ENCODE data around the gene EPHA4.

Gene EPHA4

DNA sequence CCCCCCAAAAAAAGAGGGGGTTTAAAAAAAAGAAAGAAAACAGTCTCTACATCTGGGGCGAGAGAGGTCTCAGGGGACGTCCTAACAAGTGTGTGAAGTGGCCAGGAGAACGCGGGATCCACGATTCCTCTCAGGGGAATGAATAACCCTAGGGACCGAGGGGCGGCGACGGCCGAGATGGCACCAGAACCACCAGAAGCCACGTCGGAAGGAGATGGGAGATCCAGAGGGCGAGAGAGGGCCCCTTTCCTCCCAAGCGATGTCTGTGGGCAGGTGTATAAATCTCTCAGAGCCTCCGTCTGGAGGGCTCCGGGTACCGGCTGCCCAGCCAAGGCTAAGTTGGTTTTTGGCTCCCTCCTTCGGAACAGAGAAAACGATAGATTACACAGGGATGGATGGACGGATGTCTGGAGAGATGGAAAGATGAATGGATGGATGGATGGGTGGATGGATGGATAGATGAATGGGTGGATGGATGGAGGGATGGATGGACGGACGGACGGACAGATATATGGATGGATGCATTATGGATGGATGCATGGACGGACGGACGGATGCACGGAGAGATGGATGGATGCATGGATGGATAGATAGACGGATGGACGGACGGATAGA lies 1.7 kb downstream of the EPHA4 start:
- DNase-seq (no peak), ATAC-seq (ENCODE audit: insufficient read depth, low read depth) (no peak)
- no peak overlapping the region for H2AFZ ChIP-seq (ENCODE audit: low read depth, low read length)
- H4K20me1 ChIP-seq (ENCODE audit: insufficient read depth, low read length) = no peaks in the 10 kb centered on the region
- H3K27ac ChIP-seq (ENCODE audit: low read length) = no peak overlapping the region
- no peak overlapping the region for H3K4me2 ChIP-seq (ENCODE audit: insufficient read depth, low read length)
- H3K9me3 ChIP-seq (ENCODE audit: insufficient read depth, low read length, severe bottlenecking) = peaks cover 4% of the 10 kb centered on the region
- no peak overlapping the region for H3K9ac ChIP-seq (ENCODE audit: low read depth, low read length)
- no peaks in the 10 kb centered on the region for H3K36me3 ChIP-seq (ENCODE audit: insufficient read depth, low read length)
- H3K79me2 ChIP-seq (ENCODE audit: insufficient read depth, low read length) = no peaks in the 10 kb centered on the region
- H3K4me1 ChIP-seq (ENCODE audit: insufficient read depth, low read length) = no peaks in the 10 kb centered on the region
- no peaks in the 10 kb centered on the region for H3K27me3 ChIP-seq (ENCODE audit: insufficient read depth, low read length, poor library complexity)
- no peak for TF ChIP-seq EZH2 (IDR thresholded peaks at IDR 0.05; ENCODE audit: borderline replicate concordance, low read depth, low read length, severe bottlenecking)
- TF ChIP-seq, protein P1, sequence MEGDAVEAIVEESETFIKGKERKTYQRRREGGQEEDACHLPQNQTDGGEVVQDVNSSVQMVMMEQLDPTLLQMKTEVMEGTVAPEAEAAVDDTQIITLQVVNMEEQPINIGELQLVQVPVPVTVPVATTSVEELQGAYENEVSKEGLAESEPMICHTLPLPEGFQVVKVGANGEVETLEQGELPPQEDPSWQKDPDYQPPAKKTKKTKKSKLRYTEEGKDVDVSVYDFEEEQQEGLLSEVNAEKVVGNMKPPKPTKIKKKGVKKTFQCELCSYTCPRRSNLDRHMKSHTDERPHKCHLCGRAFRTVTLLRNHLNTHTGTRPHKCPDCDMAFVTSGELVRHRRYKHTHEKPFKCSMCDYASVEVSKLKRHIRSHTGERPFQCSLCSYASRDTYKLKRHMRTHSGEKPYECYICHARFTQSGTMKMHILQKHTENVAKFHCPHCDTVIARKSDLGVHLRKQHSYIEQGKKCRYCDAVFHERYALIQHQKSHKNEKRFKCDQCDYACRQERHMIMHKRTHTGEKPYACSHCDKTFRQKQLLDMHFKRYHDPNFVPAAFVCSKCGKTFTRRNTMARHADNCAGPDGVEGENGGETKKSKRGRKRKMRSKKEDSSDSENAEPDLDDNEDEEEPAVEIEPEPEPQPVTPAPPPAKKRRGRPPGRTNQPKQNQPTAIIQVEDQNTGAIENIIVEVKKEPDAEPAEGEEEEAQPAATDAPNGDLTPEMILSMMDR (IDR thresholded peaks at IDR 0.05; ENCODE audit: borderline replicate concordance, extremely low read depth, low read length, poor library complexity, severe bottlenecking) = no peak
- no peak overlapping the region for H3K4me3 ChIP-seq (ENCODE audit: low read depth in 1 of 2, low read length in 2 of 2)

GRCh38 chr2:221569871-221570270 lies 2.2 kb downstream of the EPHA4 start:
- DNase-seq (no peak), ATAC-seq (ENCODE audit: insufficient read depth, low read depth) (no peak)
- Histone ChIP-seq H3K4me2 (ENCODE audit: insufficient read depth, low read length) (no peak overlapping the region), H2AFZ (ENCODE audit: low read depth, low read length) (no peak overlapping the region), H4K20me1 (ENCODE audit: insufficient read depth, low read length) (no peaks in the 10 kb centered on the region), H3K36me3 (ENCODE audit: insufficient read depth, low read length) (no peaks in the 10 kb centered on the region), H3K79me2 (ENCODE audit: insufficient read depth, low read length) (no peaks in the 10 kb centered on the region), H3K27ac (ENCODE audit: low read length) (no peak overlapping the region), H3K4me1 (ENCODE audit: insufficient read depth, low read length) (no peaks in the 10 kb centered on the region), H3K9me3 (ENCODE audit: insufficient read depth, low read length, severe bottlenecking) (peaks cover 4% of the 10 kb centered on the region), H3K27me3 (ENCODE audit: insufficient read depth, low read length, poor library complexity) (no peaks in the 10 kb centered on the region), H3K9ac (ENCODE audit: low read depth, low read length) (no peak overlapping the region), H3K4me3 (ENCODE audit: low read depth in 1 of 2, low read length in 2 of 2) (no peak overlapping the region)
- TF ChIP-seq EZH2 (IDR thresholded peaks at IDR 0.05; ENCODE audit: borderline replicate concordance, low read depth, low read length, severe bottlenecking) = no peak
- TF ChIP-seq, protein P1 (IDR thresholded peaks at IDR 0.05; ENCODE audit: borderline replicate concordance, extremely low read depth, low read length, poor library complexity, severe bottlenecking) = no peak

DNA sequence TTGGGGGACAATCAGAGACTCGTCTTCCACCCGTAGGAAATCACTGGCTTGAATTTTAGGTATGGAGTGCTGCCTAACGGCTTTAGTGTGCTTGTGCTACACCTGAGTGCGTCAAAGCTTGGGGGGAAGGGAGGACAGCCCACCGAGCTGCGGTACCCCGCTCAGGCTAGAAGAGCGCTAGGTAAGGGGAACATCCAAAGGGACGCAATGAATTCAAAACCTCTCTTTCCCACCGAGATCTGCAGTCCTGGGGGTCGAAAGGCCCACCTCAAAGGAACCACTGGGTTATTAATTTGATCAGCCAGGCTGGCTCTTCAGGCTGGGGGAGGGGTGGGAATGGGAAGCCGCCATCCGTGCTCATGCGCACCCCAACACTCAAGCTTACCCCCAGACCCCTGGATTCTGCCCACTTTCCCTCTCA lies 2.7 kb downstream of the EPHA4 start:
- H3K4me2 ChIP-seq (ENCODE audit: insufficient read depth, low read length) = no peak overlapping the region
- no peak for TF ChIP-seq EZH2 (IDR thresholded peaks at IDR 0.05; ENCODE audit: borderline replicate concordance, low read depth, low read length, severe bottlenecking)
- no peaks in the 10 kb centered on the region for H3K36me3 ChIP-seq (ENCODE audit: insufficient read depth, low read length)
- no peaks in the 10 kb centered on the region for H3K4me1 ChIP-seq (ENCODE audit: insufficient read depth, low read length)
- H3K9ac ChIP-seq (ENCODE audit: low read depth, low read length) = no peak overlapping the region
- H2AFZ ChIP-seq (ENCODE audit: low read depth, low read length) = no peak overlapping the region
- H4K20me1 ChIP-seq (ENCODE audit: insufficient read depth, low read length) = no peaks in the 10 kb centered on the region
- H3K9me3 ChIP-seq (ENCODE audit: insufficient read depth, low read length, severe bottlenecking) = peaks cover 4% of the 10 kb centered on the region
- H3K79me2 ChIP-seq (ENCODE audit: insufficient read depth, low read length) = no peaks in the 10 kb centered on the region
- H3K27ac ChIP-seq (ENCODE audit: low read length) = no peak overlapping the region
- no peak overlapping the region for H3K4me3 ChIP-seq (ENCODE audit: low read depth in 1 of 2, low read length in 2 of 2)
- DNase-seq (no peak), ATAC-seq (ENCODE audit: insufficient read depth, low read depth) (no peak)
- H3K27me3 ChIP-seq (ENCODE audit: insufficient read depth, low read length, poor library complexity) = no peaks in the 10 kb centered on the region

DNA sequence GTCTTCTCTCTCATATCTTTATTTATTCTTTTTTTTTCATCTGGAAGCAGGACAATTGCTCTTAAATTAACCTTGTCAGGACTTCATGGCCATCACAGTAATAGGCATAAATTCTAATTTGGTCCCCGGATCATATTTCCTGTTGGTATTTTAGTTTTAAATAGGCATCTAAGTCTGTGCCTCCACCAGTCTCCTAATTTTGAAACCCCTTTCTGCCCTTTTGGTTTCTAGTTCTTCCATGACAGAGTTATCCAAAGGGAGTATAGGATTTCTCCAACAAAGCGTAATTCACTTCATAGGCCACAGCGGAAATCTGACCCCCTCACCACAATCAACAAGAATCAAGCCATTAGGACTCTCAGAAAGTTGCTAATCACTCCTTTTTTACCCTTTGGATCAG lies 3.8 kb downstream of the EPHA4 start:
- H3K4me2 ChIP-seq (ENCODE audit: insufficient read depth, low read length) = no peak overlapping the region
- DNase-seq (no peak), ATAC-seq (ENCODE audit: insufficient read depth, low read depth) (no peak)
- TF ChIP-seq, protein P1 (IDR thresholded peaks at IDR 0.05; ENCODE audit: borderline replicate concordance, extremely low read depth, low read length, poor library complexity, severe bottlenecking) = no peak
- TF ChIP-seq EZH2 (IDR thresholded peaks at IDR 0.05; ENCODE audit: borderline replicate concordance, low read depth, low read length, severe bottlenecking) = no peak
- no peak overlapping the region for H3K9ac ChIP-seq (ENCODE audit: low read depth, low read length)
- no peaks in the 10 kb centered on the region for H3K4me1 ChIP-seq (ENCODE audit: insufficient read depth, low read length)
- H3K9me3 ChIP-seq (ENCODE audit: insufficient read depth, low read length, severe bottlenecking) = peaks cover 4% of the 10 kb centered on the region
- no peaks in the 10 kb centered on the region for H3K79me2 ChIP-seq (ENCODE audit: insufficient read depth, low read length)
- H3K4me3 ChIP-seq (ENCODE audit: low read depth in 1 of 2, low read length in 2 of 2) = no peak overlapping the region
- no peaks in the 10 kb centered on the region for H3K27me3 ChIP-seq (ENCODE audit: insufficient read depth, low read length, poor library complexity)
- H2AFZ ChIP-seq (ENCODE audit: low read depth, low read length) = no peak overlapping the region
- no peaks in the 10 kb centered on the region for H3K36me3 ChIP-seq (ENCODE audit: insufficient read depth, low read length)
- H3K27ac ChIP-seq (ENCODE audit: low read length) = no peak overlapping the region
- H4K20me1 ChIP-seq (ENCODE audit: insufficient read depth, low read length) = no peaks in the 10 kb centered on the region
